GM12878 (cell line): ENCODE data around the gene WWC2.

Experiments used
- CBFB ChIP-seq: IDR thresholded peaks from 2 replicates; pipeline ENCODE4 v1.6.1; 2016; ENCODE audit warnings: antibody characterized with exemption, low read depth
- E4F1 ChIP-seq: fragments of 450-650 bp; IDR thresholded peaks from 2 replicates; pipeline ENCODE4 v1.6.1; 2018; ENCODE audit warnings: borderline replicate concordance, mild to moderate bottlenecking; ENCODE audit not compliant: partially characterized antibody
- EZH2 ChIP-seq: IDR thresholded peaks from 2 replicates; pipeline ENCODE4 v1.6.1; 2012; ENCODE audit warnings: low read depth, mild to moderate bottlenecking, control low read depth, inconsistent platforms, low read length, borderline replicate concordance; ENCODE audit not compliant: control insufficient read depth
- ZNF274 ChIP-seq: IDR thresholded peaks from one replicate; pipeline ENCODE4 v1.8.0; 2011; ENCODE audit not compliant: insufficient read length, insufficient read depth

DNA sequence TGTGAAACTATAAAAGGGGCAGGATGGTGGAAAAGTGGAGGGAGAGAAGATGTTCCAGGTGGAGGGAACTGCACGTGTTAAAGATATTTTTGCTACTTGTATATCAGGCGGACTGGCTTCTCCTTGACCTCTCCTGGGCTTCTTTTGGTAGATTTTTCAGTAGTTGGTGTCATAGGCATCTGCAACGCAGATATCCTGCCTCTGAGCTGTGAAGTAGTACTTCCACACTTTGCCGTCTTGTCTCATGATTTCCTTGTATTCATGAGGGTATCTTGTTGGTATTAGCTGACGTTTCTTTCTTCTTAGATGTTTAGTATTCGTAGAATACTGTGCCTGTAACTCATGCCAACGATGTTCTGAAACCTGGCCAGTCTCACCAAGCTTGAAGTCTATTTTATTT lies 81.0 kb downstream of the WWC2 start:
- TF ChIP-seq CBFB (no peak), EZH2 (no peak), ZNF274 (no peak), E4F1 (no peak)
